ENCODE measurements around the gene FGF10.

GRCh38 chr5:44384816-44385215 is 4.4 kb downstream of the FGF10 start:
- TF ChIP-seq POLR2AphosphoS5 (IDR thresholded peaks at IDR 0.05; ENCODE audit: low read depth, low read length) = no peak
- no peak for TF ChIP-seq REST (IDR thresholded peaks at IDR 0.05; ENCODE audit: insufficient read depth in 1 of 2, low read depth in 2 of 2, low read length in 2 of 2)
